ENCODE results near the gene TMC4.

DNA sequence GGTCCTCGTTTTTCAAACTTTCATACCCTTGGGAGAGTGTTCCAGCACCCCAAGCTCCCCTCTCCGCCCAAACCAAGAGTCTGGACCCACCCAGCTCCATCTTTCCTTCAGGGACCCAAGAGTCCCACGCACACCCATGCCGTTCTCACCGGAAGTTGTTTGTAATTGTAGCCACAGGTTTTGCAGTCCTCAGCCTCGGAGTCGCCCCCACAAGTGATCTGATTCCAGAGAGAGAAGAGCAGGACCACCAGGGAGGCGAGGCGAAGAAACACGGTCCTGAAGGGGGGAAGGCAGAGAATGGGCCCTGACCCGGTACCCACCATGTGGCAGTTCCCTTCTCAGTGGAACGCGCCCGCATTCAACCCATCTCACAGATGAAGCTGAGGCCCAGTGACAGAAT, 10.1 kb downstream of the TMC4 start:
- TF ChIP-seq, protein P1, sequence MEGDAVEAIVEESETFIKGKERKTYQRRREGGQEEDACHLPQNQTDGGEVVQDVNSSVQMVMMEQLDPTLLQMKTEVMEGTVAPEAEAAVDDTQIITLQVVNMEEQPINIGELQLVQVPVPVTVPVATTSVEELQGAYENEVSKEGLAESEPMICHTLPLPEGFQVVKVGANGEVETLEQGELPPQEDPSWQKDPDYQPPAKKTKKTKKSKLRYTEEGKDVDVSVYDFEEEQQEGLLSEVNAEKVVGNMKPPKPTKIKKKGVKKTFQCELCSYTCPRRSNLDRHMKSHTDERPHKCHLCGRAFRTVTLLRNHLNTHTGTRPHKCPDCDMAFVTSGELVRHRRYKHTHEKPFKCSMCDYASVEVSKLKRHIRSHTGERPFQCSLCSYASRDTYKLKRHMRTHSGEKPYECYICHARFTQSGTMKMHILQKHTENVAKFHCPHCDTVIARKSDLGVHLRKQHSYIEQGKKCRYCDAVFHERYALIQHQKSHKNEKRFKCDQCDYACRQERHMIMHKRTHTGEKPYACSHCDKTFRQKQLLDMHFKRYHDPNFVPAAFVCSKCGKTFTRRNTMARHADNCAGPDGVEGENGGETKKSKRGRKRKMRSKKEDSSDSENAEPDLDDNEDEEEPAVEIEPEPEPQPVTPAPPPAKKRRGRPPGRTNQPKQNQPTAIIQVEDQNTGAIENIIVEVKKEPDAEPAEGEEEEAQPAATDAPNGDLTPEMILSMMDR (IDR thresholded peaks at IDR 0.05): no peak
- peak in 1 of 3 donors; percentile 5 for TF ChIP-seq POLR2A (IDR thresholded peaks at IDR 0.05)

Measured in body of pancreas (tissue), 4 donors.